SKM-1 treated with dmso at 0.1 percent for 144 hours (cell line): ENCODE measurements around the gene GRHPR.
"Not testable (repeated sequence)": the region's sequence is repeated elsewhere in the genome, so short reads cannot be mapped to it uniquely, and the experiment has no call there.

ENCODE experiments used
- DNase-seq: peaks from one replicate; lab custom pipeline; 2025; ENCODE audit not compliant: unreplicated experiment; lab: John Stamatoyannopoulos, UW

The GRHPR gene

DNA sequence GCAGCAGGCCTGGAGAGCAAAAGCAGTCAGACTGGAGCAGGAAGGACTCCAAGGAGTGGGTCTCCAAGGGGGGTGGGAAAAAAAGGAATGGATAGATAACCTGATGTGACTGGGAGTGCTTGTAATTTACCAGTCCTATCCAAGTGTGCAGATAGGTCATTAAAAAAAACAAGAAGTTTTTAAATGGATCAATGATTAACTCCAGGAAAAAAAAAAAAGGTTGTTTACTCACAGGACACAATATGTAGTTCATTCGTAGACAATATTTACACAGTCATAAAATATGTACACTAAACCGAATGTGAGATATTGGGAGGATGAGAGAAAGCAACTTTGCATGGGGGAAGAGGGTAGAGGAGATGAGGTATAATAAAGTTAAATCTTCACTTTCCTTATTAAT, 22.4 kb downstream of the GRHPR start:
- DNase-seq: no peak

DNA sequence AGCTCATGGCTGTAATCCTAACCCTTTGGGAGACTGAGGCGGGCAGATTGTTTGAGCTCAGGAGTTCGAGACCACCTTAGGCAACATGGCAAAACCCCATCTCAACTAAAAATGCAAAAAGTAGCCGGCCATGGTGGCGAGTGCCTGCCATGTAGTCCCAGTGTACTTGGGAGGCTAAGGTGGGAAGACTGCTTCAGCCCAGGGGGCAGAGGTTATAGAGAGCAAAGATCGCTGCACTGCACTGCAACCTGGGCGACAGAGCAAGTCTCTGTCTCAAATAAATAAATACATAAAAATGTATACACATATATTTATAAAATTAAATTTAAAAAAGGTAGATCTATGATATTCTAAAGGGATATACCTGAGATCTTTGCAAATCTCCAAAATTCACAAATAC, 23.3 kb downstream of the GRHPR start:
- DNase-seq: no peak

DNA sequence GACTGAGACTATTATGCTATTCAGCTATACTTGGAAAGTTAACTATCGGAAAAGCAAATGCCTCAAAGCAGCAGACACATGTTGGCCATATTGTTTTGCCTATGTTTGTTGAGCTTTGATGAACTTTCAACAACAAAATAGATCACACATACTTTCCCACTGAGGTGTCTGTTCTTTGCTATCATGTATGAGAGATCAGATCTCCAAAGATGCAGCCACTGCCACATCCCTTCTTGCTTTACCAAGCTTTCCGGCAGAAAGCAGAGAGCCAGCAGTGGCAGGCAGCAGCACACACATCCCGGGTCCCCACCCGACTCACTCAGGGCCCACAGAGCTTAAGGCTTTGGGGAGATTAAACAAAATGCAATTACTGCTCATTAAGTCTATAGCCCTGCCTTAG, 23.9 kb downstream of the GRHPR start:
- DNase-seq: no peak

DNA sequence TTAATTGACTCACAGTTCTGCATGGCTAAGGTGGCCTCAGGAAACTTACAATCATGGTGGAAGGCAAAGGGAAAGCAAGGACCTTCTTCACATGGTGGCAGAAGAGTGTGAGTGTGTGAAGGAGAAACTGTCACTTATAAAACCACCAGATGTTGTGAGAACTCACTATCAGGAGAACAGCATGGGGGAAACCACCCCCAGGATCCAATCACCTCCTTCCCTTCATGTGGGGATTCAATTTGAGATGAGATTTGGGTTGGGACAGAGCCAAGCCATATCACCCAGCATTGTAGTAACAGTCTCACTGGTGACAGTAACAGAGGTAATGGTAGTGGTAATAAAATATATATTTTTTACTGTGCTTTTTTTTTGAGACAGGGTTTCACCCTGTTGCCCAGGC, 24.6 kb downstream of the GRHPR start:
- DNase-seq: no peak

DNA sequence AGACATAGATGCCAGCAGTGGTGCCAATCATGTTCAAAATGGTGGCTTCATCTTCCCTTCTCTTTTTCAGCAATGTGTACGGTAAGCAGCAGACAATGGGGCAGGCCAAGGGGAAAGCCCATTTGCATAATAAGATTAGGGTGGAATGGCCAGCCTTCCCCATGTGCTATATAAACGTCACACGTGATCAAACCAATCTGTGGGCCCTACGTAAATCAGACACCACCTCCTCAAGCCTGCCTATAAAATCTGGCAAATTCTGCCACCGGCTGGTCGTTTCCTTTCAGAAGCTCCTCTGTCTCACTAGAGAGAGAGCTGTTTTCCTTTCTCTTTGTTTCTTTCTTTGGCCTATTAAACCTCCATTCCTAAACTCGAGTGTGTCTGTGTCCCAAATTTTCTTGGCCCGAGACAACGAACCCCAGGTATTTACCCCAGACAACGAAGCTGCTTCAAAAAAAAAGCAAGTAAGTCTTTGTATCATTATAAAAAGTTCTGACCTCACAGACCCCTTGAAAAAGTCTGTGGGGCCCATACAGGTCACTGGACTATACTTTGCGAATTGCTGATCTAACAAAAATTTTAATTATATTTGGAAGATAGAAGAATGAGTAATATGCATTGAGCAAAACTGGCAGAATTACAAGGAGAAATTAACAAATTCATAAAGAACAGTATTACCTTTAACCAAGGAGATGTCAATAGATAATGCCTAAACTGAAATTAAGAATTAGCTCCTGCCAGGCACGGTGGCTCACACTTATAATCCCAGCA, 27.6 kb downstream of the GRHPR start:
- DNase-seq: no peak

DNA sequence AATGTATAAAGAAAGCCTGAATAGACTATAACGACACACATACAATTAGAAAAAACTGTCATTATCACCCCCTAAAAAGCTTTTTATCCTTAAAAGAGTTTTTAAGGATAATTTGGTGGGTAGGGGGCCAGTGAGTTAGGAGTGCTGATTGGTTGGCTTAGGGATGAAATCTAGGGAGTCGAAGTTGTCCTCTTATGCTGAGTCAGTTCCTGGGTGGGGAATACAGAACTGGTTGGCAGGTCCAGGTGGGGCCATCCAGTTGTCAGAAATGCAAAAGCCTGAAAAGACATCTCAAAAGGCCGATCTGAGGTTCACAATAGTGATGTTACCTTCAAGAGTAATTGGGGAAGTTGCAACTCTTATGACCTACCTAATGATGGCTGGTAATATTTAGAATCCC, 29.1 kb downstream of the GRHPR start:
- DNase-seq: no peak

DNA sequence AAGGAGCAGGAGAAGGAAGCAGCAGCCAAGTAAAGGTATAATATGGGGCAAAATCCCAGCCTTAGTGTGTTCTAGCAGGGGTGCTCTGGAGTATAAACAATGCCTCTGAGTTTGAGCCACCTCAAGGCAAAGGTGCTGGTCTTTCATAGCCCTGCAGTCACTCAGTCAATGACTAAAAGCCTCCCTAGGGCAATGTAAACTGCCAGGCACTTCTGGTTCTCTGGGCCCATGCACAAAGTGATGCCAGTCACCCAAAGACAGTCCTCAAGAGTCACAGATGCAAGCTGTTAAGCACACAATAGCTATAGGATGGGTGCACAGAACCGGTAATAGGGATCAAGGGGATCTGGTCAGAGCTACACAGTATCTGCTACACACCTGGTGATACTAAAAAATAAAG, 30.1 kb downstream of the GRHPR start:
- DNase-seq: no peak

DNA sequence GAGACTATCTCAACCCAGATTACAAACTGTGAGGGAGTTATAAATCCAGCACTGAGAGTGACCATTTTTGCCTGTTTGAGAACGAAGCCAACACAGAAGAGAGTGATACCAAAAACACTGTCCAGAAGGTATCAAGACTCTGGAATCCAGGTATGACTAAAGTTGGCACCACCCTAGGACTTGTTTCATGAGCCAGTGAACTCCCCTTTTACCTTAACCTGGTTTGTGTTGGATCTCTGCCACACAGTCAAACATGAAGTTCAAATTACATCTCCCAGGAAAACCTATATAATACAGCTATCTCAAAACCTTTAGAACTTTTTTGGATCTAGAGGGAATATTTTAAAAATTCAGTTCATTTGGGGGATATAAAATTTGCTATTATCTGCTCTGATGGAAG, 31.3 kb downstream of the GRHPR start:
- no peak for DNase-seq

DNA sequence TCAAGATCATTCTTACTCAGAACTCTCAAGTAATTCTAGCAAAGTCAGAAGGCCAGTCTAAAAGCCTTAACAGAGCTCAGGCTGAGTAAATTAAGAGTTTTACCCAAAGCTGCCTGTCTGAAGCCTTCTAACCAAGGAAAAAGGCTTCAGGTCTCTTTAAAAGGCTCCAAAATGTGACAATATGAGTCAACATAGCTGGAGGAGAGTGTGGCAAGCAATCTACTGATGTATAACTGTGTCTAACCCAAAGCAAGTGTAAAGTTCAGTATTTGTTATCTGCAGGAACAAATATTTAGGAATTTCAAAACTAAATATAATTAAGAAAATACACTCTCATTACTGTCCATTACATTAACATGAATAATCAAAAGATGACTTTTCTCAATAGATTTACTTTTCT, 31.7 kb downstream of the GRHPR start:
- DNase-seq: no peak

DNA sequence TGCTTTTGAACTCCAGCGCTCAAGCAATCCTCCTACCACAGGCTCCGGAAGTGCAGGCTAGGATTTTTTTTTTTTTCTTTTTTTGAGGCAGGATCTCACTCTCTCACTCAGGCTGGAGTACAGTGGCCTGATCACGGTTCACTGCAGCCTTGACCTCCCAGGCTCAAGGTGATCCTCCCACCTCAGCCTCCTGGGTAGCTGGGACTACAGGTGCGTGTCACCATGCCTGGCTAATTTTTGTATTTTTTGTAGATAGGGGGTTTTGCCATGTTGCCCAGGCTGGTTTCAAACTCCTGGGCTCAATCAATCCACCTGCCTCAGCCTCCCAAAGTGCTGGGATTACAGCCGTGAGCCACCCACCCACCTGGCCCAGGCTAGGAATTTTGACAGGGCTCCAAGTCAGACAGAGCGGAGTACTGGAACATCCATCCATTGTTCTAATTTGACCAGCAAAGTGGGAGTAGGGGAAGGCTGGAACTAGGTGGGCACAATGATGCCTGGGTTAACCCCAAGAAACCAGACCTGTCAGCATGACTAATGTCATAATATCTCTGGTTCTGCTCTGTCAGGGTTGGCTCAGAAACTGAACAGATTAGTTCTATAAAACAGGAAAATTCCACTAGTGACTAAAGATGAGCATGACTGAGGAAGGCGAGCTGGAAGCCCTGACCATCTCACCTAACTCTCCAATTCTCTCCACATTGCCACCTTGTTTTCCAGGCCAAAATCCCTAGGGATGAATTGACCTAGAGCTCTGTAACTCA, 33.6 kb downstream of the GRHPR start:
- DNase-seq: no peak

DNA sequence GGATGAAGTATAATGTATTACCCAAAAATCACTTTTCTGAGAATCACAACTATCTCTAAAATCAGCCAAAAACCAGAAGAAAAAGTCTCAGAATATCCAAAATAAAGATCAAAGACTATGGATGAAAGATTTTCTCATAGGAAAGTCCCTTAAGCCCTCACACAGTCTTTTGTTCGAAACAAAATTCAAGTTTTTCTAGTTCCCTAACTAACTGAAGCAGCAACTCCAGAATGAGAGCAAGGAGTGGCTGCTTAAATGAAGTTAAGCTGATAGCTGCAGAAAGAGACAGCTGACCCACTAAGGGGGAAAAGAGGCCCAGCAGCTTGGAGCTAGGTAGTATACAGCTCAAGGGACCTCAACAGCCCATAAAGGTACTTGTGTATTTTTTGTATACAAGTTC, 34.3 kb downstream of the GRHPR start:
- DNase-seq: no peak

DNA sequence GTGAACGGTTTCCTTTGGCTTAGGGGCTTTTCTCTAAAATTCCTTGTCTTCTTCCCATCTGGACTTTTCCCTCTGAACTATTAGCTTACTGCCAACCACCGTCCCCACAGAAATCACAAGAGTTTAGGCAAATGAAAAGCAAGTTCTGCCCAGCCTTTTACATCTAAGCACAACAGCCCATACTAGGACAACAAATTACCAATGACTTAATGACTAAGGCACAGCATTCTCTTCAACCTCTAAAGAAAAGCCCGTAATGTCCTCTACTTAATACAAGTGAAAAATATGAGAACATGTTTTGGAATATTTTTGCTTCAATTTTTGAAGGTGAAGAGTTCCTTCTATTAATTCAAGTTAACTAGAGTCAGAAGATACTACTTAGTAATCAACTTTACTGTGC, 41.5 kb downstream of the GRHPR start:
- no peak for DNase-seq

DNA sequence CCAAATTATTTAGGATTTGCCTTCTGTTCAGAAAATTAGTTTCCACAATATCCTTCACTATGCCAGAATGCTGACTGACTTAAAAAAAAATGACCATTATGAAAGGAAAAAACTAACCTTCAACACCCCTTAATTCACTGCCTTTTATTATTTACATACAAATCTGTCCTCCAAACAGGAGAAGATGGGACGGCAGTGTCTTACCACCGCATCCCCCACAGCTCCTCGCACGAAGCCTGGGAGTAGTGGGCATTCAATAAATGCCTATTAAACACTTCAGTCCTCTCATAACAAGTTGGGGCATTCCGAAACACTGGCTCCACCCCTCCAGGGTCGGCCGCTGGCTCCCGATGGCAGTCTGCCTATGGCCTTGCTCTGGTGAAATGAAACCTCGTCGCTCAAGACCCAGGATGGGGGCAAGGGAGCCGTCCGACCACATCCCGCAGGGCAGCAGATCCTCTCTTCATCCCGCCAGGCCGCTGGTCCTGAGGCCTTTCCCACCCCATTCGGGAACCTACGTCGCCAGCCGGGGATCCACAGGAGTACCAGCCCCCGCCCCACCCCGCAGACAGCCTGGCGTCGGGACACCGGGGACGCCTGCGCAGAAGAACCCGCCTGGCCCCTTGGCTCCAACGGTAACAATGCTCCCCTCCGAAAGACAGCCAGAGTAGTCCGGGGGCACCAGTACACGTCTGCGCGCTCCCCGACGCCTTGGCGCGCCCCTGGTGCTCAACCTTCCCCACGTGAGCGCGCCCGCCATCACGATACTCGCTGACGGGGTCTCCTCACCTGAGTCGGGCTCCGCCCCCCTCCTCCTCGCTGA, 42.1 kb downstream of the GRHPR start:
- DNase-seq: peak; percentile 55

DNA sequence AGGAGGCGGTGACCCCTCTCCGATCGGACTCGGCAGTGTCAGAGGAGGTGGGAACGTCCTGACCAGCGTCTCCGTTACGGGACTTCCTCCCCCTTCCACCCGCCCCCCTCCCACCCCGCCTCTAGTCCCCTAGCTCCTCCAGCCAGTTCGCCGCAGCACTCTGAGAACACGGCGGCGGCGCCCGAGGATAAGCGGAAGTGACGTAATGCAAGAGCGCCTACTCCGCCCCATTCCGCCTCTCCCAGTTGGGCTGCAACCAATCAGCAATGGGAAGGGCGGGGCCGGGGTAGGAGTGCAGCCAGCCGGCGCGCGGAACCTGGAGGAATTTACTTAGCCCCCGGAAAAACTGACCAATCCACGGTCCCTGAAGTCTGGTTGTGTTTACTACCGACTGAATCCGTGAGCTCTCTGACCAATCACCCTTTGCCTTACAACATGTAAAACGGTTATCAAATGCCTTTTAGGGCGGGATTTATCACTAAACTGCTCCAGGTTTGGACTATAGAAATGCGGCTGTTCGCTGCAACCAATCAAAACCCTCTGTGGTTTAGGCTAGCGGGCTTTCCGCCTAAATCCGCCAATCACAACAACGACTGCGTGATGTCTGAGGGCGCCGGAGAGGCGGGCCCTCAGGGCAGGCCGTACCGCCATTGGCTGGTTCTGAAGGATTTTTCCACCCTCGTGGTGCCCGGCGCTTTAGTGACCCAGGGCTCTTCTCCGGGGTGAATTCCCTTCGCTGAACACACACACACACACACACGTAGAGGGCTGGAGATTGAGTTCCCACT, 42.9 kb downstream of the GRHPR start, which contains the start of gene ZBTB5:
Gene ZBTB5 (minus strand): TSS at position 202 of the 788 bp plus-strand sequence. CDS start 22,899 bp downstream, outside the sequence.
- peak; percentile 98 for DNase-seq

DNA sequence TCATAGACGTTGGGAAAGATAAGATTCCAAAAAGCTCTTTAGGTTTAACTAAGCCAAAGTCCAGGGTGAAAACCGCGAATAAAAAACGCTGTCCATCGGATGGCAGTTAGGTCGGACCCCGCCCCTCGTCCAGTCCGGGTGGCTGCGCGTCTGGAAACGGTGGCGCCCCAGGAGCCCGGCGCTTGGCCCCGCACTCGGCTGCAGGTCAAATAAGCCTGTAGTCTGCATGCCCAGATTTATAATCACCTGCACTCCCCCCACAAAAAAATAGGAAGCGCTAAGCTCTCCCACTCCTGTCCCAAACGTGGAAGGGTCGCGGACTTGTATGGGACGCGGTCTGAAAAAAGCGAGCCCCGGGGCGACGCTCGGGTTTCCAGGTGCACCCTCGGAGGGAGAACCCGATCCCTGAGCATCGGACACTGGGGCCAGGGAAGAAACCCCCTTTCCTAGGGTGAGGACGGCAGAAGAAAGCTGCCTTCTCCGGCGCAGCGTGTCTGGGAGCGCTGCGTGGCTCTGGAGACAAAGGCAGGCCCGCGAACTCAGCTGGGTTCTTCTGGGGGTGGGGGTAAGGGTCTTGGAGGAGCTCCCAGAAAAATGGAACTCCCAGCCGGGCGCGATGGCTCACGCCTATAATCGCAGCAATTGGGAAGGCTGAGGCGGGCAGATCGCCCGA, 43.7 kb downstream of the GRHPR start:
- peak; percentile 37 for DNase-seq

DNA sequence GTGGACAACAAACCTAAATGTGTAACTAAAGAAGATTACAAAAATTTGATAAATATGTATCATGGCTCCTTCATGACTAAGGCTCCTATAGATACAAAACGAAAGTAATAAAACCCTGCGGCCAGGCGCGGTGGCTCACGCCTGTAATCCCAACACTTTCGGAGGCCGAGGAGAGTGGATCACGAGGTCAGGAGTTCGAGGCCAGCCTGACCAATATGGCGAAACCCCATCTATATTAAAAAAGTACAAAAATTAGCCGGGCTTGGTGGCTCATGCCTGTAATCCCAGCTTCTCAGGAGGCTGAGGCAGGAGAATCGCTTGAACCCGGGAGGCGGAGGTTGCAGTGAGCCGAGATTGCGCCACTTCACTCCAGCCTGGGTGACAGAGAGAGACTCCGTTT, 45.0 kb downstream of the GRHPR start:
- DNase-seq: not testable (repeated sequence)

DNA sequence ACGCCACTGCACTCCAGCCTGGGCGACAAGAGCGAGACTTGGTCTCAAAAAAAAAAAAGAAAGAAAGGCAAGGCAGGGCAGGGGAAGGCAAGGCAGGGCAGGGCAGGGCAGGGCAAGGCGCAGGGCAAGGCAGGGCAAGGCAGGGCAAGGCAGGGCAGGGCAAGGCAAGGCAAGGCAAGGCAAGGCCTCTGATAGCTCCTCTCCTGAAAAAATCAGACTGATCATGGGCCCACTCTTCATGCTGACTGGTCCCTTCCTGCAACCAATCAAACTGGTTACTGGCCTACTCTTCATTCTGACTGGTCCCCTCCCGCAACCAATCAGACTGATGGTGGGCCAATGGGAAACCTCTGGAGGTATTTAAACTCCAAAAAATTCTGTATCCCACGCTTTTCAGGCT, 46.1 kb downstream of the GRHPR start:
- no peak for DNase-seq

DNA sequence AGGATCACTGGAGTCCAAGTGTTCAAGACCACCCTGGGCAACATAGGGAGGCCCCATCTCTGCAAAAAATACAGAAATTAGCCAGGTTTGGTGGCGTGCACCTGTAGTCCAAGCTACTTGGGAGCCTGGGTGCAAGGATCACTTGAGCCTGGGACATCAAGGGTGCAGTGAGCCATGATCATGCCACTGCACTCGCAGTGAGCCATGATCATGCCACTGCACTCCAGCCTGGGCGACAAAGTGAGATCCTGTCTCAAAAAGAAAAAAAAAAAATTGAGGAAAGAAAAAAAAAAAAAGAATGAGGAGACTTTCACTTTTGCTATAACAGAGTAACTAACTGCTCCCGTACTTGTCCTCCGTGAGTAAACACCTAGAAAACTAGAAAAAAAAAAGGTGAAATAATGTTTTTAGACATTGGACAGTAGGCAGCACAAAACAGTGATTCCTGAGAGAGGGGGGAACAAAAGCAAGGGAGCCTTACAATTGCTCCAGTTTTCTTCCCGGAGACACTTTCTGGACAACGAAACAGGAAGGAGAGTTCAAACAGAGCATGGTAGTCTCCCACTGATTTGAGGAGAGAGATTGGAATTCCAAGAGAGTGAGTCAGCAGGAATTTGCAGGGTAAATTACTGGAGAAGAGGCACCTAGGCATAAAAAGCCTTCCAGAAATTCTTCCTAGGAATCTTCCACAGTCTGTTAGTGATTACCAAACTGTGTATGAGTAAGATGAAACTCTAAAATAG, 49.6 kb downstream of the GRHPR start:
- no peak for DNase-seq

DNA sequence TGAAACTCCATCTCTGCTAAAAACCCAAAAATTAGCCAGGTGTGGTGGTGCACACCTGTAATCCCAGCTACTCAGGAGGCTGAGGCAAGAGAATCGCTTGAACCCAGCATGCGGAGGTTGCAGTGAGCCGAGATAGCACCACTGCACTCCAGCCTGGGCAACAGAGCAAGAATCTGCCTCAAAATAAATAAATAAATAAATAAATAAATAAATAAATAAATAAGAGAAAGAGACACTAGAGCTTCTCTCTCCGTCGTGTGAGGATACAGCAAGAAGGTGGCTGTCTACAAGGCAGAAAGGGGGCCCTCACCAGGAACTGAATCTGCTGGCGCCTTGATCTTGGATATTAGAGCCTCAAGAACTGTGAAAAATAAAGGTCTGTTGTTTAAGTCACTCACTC, 51.5 kb downstream of the GRHPR start:
- DNase-seq: not testable (repeated sequence)

DNA sequence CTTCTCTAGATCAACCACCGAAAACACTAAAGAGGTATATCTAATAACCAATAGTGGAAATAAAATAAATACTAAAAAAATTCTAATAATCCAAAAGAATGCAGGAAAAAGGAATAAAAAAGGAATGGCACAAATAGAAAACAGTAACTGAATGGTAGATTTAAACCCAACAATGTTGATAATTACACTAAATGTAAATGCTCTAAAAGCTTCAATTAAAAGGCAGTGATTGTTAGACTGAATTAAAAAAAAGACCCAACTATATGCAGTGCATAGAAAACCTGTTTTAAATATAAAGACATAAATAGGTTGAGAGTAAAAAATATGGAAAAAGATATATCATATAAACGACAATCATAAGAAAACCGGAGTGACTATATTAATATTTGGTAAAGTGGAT, 51.9 kb downstream of the GRHPR start:
- DNase-seq: no peak
